GM18507 (cell line): ENCODE data around the gene PIK3R6.
"Not testable (repeated sequence)": the region's sequence is repeated elsewhere in the genome, so short reads cannot be mapped to it uniquely, and the experiment has no call there.

Experiments used
- DNase-seq: peaks from one replicate; pipeline ENCODE4 v3.0.0; 2011; ENCODE audit warnings: low read depth; ENCODE audit not compliant: insufficient read length; ENCODE audit errors: extremely low spot score
- FAIRE-seq: peaks from 2 replicates; lab custom pipeline; 2011; peaks lifted over from hg19 to GRCh38; lab: Jason Lieb, UNC

Gene PIK3R6

DNA sequence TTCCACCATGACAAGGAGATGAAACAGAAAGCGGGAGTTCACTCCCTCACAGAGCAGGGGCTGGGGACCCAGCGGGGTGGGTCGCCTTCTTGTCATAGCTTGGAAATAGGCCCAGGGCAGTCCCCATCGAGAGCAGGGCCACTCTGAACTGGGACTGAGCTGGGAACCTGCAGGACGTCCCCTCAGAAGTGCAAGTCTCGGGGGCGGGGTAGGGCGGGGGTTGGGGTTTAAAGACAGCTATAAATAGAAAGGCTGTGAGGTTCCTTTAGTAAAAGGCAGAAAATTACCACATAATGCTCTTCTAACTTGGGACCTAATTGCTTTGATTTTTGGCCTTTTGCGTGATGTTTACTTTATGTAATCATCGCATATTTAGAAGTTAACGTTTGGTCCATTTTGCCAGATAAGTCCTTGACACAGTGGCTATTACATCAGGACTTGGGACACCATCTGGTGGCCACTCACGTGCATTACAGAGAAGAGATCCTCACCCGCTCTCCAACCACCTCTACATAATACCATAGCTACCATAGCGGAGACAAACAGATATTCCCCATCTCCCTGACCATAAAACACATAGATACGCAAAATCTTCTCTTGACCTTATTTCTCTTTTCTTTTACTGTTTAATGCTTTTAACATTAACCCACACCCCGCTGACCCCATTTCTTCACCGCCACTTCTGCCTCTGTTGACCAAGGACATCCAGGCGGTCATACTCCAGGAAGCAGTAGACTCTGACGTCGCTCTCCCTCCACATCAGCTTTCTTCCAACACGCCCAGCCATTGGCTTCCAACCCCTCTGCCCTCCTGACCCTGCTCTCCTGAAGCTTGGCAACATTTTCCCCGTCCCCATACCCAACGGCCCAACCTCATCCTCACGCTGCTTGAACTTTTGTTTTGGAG, 27.5 kb upstream of the PIK3R6 start:
- FAIRE-seq = peak; percentile 97
- DNase-seq = peak; percentile 55

DNA sequence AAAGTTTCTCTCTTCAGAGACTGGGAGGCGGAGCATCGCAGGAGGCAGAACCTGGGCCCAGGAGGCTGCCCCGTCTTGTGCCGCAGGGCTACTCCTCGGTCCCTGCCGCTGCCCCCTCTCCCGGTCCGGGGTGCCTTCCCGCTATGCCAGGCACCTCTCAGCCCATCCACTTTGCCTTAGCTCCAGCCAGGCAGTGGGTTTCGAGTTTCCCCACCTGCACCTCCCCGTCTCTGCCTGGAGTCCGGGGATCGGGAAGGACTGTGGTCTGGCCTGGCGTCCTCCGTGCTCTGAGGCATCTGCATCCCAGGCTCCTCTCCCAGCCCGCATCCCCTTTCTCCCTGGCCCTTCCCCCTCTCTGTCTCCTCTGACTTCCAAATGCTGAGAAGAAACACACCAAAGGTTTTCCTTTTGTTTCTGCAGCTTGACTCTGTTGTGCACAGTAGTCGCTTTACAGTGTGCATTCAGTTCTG, 26.8 kb upstream of the PIK3R6 start:
- no peak for DNase-seq
- FAIRE-seq = peak; percentile 56

DNA sequence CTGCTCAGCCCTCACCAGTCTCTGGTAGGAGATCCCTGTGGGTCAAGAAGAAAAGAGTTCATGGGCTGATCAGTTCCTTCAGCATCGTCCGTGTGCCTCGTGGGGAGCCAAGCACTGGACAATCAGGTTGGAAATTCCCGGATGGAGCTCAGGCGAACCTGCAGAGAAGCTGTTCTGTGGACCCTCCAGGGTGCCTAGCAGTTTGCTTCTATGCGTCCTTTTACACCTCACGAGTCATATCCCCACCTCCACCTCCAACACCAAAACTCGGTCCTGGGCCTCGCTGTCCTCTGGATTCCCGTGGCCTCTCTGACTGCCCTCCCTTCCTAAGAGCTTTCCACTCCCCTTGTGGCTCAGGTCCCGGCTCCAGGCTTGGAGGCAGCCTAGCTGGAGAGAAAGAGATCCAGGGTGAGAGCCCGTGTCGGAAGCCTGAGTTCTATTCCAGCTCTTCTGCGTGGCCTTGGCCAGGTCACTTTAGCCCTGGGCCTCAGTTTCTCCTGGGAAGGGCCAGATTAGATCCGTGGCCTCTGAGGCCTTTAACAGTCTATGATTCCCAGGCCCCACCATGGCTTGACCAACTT, 26.2 kb upstream of the PIK3R6 start:
- DNase-seq (no peak), FAIRE-seq (no peak)

DNA sequence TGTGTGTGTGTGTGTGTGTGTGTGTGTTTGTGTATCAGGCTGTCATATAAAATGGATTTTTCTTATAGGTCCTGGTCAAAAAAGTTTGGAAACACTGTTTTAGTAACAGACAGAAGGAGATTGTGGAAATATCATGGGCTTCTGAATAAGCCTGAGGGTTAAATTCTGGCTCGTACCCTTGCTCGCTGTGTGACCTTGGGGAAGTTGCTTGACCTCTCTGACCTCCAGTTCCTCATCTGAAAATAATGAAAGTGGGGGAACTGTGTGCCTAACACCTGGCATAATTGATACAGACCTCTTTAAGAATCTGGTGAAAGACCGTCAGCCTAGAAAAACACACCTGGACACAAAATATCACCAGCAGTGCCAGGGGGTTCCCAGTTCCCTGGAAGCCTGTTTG, 25.6 kb upstream of the PIK3R6 start:
- FAIRE-seq (peak; percentile 69), DNase-seq (no peak)

DNA sequence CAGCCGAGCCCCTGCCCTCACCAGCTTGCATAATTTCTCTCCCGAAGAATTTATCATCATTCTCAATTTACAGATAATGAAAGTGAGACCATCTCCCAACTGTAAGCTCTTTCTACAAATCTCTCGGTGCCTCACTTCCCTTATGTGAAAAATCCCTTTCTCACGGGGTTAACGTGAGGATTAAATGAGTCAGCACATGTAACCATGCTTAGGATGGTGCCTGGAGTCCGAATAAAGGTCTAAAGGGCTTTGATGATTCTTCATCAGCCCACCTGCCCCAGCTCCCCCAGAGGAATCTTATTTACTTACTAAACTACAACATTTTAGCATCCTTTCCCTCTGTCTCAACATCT, 24.8 kb upstream of the PIK3R6 start:
- peak; percentile 93 for FAIRE-seq

DNA sequence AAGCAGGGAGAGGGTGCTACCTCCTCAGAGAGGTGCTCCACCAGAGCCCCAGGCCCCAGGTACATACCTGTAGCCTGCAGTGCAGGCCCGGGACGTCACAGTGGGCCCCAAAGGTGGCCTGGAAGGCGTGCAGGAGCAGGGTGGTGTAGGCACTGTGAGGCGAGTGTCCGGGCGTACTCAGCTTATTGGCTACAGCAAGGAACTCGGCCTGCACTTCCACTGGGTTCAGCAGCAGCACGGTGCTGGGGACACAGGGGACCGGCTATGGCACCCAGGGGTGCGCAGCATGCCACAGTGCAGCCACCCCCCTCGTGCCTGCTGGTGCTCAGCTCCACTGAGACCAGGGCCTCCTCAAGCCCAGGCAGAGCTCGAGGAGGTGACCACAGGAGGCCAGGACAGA, 23.2 kb upstream of the PIK3R6 start:
- FAIRE-seq (no peak), DNase-seq (no peak)

More for the DNA sequence above, 24.8 kb upstream of the PIK3R6 start:
- peak; percentile 29 for DNase-seq

DNA sequence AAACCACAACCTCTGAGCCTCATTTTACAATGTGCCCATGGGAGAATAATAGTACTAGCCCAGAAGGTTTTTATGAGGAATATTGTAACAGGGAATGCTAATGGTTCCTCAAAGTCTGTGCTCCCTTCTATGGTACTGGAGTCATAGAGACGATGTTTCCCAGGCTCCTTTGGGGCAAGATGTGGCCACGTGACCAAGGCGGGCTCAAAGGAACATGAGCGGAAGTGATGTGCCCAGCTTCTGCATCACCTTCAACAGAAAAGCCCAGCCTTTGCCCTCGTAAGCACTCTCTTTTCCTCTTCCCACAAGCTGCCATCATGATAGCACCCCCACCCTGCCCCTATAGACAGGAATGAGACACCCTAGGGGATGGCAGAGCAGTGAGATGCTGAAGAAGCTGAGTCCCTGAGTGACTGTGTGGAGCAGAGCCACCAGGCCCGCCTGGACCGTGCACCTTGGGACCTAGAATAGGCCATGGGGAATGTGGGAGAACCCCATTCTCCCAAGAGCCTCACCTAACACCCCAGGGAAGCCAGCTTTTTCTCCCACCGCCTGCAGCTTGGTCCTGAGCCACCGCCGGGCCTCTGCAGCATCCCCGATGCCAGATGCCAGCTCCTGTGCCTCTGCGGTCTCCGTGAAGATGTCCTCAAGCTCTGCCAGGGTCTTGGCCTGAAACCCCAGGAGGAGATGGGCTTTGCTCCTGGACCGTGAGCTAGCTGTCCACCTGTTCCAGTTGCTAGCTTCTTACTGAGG, 22.2 kb upstream of the PIK3R6 start:
- DNase-seq (no peak), FAIRE-seq (no peak)

DNA sequence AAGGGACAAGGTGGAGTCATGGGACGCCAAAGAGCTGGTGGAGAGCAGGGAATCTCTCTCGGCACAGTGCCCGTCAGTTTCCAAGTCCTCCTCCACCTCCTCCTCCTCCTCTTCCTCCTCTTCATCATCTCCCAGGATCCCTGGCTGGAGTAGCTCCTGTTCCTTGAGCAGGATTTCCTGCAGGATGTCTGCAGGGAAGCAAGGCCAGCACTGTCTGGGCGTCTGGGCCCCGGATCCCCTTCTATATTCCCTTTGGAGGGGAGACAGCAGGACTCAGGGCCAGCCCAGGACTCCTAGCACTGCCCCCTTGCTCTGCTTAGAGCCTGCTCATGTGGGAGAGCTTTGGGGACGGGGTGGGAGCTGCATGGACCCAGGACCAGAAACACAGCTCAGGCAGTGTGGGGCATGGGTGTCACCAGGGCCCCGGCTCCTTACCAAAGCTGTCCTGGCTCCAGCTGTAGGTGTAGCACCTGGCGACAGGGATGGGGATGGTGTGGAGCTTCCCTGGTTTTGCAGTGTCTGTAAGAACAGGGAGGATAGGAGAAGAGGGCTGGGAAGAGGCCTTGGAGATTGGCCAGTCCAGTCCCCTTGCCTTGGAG, 21.3 kb upstream of the PIK3R6 start:
- DNase-seq (no peak), FAIRE-seq (no peak)

DNA sequence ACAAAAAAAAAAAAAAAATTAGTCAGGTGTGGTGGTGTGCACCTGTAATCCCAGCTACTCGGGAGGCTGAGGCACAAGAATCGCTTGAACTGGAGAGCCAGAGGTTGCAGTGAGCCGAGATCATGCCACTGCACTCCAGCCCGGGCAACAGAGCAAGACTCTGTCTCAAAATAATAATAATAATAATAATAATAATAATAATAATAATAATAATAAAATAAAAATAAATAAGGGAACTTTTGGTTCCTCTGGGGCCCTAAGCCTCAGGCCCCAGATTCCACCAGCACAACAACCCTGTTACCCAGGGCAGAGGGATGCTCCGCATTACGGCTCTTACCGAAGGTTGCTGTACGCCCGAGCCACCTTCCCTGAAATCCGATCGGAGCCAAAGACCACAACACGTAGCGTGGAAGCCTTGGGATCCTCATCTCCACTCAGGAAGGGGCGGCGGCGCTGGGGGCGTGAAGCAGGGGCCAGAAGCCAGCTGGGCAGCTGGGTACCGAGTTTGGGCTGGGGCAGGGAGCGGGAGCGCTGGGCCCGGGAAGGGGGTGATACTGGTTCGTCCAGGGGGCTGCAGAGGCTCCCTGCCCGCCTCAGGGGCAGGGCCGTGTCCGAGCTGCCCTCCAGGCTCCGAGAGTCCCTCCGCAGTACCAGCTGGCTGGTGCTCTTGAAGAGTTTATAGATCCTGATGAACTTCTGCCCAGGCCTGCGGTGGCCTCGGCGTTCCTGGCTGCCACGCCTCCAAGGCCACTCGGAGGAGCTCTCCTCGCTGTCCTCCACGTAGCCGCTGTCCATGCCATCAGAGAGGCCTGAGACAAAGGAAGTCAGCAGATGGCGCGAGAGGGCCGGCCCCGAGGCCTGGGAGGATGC, 20.6 kb upstream of the PIK3R6 start:
- FAIRE-seq (no peak), DNase-seq (no peak)

DNA sequence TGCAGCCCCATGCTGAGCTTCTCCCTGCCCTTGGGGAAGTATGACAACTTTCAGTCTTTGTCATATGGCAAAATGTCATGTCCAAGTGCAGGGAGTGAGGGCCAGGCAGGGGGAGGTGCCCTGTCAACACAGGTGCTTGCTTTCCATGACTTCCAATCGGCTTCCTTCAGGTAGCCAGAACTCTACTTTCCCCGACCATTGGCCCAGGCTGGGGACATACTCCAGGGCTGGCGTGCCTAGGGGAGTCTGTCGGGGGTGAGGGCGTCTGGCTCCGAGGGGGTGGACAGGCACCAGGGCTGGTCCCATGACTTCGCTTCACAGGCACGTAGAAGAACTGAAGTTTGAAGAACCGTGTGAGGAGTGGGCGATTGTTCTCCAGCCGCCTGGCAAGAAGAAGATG, 19.8 kb upstream of the PIK3R6 start:
- no peak for DNase-seq
- FAIRE-seq = no peak

DNA sequence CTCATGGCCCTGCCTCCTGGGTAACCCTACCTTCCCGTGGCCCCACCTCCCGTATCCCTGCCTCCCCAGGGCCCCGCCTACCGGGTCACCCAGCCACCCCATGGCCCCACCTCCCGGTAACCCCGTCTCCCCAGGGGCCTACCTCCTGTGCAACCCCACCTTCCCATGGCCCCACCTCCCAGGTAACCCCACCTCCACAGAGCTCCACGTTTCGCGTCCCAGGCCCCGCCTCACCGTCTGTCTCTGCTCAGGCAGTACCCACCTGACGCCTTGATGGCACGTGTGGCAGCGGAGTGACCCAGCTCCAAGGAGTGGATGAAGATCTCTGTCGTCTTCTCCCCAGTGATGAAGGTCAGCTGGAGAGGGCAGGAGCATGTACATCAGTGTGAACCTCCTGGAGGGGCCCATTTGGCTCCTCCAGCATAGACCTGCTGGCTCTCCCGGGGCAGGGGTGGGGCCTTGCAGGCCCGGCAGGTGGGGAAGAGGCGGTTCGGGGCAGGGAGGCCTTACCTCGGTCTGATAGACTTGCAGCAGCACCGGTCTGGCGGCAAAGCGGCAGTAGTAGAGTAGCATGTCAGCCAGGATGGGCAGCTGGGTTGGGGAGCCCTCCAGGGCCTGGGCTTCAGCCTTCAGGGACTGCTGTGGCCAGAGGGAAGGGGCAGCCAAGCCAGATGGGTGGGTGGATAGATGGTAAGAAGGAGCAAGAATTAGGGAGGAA, 18.7 kb upstream of the PIK3R6 start:
- DNase-seq (no peak), FAIRE-seq (no peak)

DNA sequence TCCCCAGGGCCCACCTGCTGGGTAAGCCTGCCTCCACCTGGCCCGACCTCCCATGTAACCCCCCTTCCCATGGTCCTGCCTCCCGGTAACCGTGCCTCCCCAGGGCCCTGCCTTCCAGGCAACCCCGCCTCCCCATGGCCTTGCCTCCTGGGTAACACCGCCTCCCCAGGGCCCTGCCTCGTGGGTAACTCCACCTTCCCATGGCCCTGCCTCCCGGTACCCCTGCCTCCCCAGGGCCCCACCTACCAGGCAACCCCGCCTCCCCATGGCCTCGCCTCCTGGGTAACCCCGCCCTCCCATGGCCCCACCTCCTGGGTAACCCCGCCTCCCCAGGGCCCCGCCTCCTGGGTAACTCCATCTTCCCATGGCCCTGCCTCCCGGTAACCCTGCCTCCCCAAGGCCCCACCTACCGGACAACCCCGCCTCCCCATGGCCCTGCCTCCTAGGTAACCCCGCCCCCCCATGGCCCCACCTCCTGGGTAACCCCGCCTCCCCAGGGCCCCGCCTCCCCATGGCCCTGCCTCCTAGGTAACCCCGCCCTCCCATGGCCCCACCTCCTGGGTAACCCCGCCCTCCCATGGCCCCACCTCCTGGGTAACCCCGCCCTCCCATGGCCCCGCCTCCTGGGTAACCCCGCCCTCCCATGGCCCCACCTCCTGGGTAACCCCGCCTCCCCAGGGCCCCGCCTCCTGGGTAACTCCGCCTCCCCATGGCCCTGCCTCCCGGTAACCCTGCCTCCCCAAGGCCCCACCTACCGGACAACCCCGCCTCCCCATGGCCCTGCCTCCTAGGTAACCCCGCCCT, 17.9 kb upstream of the PIK3R6 start:
- DNase-seq = not testable (repeated sequence)
- FAIRE-seq = peak; percentile 41

DNA sequence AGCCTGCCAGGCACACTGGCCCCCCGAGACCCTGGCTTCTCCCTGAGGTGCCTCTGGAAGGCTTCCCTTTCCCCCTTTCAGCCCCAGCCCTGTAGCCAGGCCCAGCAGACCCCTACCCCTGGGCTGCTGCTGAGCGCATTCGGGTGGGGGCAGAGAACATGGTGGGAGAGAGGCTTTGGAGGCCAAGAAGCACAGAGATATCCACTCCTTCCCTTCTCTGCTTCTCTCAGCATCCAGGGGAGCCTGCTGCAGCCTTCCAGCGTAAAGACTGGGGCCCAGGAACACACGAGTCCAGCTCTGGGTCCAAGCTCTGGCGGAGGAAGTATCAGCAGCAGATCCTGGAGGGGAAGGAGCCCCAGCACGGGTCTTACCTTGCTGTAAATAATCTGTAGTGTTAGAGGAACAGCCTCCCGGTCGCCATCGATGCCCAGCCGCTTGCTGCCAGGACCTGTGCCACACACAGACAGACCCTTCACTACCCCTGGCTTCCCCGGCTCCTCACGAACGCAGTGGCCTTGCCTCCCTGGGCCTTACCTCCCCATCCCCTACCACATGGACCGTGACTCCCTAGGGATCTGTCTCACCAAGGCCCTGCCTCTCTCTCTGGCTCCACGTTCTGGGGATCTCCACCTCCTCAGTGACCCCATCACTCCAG, 17.0 kb upstream of the PIK3R6 start:
- FAIRE-seq (no peak), DNase-seq (no peak)

DNA sequence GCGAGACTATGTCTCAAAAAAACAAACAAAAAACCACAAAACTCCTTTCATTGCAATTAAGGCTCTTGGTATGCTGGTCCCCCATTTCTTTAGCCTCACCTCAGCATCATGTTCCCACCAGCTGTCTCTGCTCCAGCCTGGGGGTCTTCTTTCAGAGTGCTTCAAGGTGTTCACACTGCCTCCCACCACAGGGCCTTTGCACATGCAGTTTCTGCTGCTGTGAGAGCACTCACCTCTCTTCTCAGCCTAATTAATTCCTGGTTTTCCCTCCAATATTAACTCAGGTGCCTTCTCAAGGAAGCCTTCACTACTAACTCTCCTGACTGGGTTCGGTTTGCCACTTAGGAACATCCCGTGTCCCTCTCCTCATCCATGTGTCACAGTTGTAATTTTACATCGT, 15.9 kb upstream of the PIK3R6 start:
- DNase-seq = no peak
- FAIRE-seq = no peak

DNA sequence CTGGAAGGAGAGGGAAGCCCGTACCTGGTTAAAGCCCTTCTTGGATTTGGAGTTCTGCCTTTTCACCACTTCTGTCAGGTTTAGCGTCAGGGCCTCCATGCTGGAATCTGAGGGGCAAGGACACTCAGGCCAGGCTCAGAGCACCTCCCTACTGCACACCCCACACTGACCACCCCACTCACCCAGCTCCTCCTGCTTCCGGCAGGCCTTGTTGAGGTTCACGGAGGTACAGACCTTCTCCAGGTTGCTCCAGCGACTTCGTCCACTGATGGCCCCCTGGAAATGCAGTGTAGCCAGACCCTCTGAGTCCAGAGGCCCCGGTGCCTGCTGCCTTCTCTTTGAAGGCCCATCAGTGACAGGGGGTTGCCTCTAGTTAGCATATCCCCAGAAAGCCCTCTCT, 14.1 kb upstream of the PIK3R6 start:
- FAIRE-seq (no peak), DNase-seq (no peak)

DNA sequence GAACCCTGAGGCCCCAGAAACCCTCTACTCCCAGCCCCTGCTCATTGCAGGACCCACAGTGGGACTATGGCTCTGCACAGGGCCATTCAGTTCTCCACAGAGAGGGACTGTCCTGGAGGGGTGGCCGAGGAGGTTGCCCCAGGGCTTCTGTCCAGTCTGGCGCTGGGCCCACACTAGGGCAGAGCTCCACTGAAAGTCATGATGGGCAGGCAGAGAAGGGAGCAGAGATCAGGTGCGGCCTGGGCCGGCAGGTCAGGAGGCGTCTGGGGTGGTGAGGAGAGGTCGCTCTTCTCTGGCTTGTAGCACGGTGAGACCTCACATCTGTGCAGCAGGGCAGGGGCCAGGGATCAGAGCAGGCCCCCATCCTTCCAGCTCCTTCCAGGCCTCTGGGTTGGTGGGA, 13.0 kb upstream of the PIK3R6 start:
- FAIRE-seq = no peak
- no peak for DNase-seq

DNA sequence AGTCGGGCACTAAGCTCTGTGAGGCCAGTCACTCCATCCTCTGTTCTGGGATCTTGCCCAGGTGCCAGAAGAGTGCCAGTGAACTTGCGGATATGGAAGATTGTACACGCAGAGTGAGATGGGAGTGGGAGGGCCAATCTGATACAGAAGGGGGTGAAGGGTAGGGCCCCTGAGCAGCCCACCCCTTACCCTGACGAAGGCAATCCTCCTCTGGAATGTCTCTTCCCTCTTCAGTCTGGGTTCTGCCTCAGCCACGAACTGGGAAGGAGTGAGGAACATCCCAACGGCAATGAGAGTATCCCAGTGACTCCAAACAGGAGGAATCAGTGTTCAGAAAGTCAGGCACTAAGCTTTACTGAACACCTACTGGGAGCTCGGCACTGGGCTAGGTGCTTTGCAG, 11.9 kb upstream of the PIK3R6 start:
- DNase-seq (no peak), FAIRE-seq (no peak)
